ENCODE results near the gene PTK7.

Gene PTK7

GRCh38 chr6:43207286-43207685, 131.2 kb downstream of the PTK7 start:
- no peak for DNase-seq (ENCODE audit: low read depth)

All from stimulated activated CD8-positive, alpha-beta memory T cell treated with anti-CD3 and anti-CD28 coated beads, Interleukin-12 subunit alpha, Interleukin-12 subunit beta, amount 100 ng/mL, for 1 hour (primary cell).